ENCODE data around the gene SOWAHA. TPM values are rescaled to one million over a fixed set of nuclear protein-coding genes. Genes with fewer than 3 reads are reported as not detected.

Gene SOWAHA
- total and polyA plus RNA-seq, 2 experiments from 2014 or later: not detected

DNA sequence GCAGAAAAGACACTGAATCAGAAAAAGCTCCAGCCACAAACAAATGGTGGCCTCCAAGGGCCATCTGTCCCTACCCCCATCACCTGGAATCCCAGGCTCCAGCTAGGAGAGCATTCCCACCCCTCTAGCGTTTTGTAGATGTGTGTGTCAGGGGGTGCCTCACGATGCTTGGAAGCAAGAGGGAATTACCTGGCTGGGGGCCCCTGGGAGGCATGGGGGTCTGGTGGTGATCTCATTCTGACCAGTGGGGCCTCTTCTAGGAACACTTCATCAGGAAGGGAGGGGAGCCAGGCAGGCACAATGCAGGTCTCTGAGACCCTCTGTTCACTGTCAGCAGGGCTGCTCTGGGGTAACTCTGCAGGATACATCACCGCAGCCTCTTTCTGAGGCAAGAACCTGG, 11.3 kb downstream of the SOWAHA start:
- Histone ChIP-seq H3K4me3 (no peak overlapping the region), H3K27me3 (peaks cover 52% of the 10 kb centered on the region), H3K27ac (no peak overlapping the region), H3K9me3 (ENCODE audit: low read depth) (no peaks in the 10 kb centered on the region), H3K4me1 (ENCODE audit: low read depth) (peaks cover 6% of the 10 kb centered on the region), H3K36me3 (no peaks in the 10 kb centered on the region)
- DNase-seq (ENCODE audit: low read depth in 1 of 2, low spot score in 1 of 2): no peak
- TF ChIP-seq, protein P1, sequence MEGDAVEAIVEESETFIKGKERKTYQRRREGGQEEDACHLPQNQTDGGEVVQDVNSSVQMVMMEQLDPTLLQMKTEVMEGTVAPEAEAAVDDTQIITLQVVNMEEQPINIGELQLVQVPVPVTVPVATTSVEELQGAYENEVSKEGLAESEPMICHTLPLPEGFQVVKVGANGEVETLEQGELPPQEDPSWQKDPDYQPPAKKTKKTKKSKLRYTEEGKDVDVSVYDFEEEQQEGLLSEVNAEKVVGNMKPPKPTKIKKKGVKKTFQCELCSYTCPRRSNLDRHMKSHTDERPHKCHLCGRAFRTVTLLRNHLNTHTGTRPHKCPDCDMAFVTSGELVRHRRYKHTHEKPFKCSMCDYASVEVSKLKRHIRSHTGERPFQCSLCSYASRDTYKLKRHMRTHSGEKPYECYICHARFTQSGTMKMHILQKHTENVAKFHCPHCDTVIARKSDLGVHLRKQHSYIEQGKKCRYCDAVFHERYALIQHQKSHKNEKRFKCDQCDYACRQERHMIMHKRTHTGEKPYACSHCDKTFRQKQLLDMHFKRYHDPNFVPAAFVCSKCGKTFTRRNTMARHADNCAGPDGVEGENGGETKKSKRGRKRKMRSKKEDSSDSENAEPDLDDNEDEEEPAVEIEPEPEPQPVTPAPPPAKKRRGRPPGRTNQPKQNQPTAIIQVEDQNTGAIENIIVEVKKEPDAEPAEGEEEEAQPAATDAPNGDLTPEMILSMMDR (IDR thresholded peaks at IDR 0.05; ENCODE audit: low read depth, low read length): no peak

DNA sequence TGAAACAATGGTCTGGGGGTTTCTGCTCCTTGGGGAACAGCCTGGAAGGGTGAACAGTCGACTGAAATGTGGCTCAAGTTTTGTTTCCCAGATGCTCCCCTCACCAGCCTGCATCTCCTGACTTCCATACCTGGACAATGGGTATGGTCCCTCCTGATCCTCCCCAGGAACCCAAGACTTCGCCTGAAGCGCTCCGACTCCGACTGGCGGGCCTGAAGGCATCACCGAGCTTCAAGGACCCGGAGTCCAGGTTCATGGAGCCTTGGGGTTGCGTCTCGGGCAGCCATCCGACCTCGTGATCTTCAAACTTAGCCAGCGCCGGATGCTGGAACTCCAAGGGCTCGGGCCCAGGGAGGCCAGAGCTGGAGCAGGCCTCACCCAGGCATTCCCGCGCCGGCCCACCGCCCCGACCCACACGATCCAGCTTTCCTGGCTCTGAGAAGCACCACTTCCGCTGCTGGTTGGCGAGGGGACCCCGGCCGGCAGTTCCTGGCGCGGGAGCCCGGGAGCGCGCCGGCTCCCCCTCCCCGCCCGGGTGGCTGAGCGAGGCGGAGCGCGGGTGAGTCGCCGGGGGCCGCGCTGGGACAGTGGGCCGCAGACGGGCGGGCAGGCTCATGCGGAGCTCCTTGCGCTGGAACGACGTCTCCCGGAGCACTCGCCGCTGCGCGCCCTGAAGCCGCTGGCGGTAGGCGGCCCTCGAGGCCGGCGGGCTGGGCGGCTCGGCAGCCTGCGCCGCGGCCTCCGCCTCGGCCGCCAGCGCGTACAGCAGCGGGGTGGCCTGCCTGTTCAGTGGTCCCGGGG, 12.1 kb downstream of the SOWAHA start:
- DNase-seq (ENCODE audit: low read depth in 1 of 2, low spot score in 1 of 2): no peak
- no peak overlapping the region for H3K27ac ChIP-seq
- H3K36me3 ChIP-seq: no peaks in the 10 kb centered on the region
- H3K4me3 ChIP-seq: no peak overlapping the region
- H3K27me3 ChIP-seq: peaks cover 56% of the 10 kb centered on the region
- TF ChIP-seq, protein P1 (IDR thresholded peaks at IDR 0.05; ENCODE audit: low read depth, low read length): no peak
- H3K4me1 ChIP-seq (ENCODE audit: low read depth): peaks cover 6% of the 10 kb centered on the region
- H3K9me3 ChIP-seq (ENCODE audit: low read depth): no peaks in the 10 kb centered on the region

DNA sequence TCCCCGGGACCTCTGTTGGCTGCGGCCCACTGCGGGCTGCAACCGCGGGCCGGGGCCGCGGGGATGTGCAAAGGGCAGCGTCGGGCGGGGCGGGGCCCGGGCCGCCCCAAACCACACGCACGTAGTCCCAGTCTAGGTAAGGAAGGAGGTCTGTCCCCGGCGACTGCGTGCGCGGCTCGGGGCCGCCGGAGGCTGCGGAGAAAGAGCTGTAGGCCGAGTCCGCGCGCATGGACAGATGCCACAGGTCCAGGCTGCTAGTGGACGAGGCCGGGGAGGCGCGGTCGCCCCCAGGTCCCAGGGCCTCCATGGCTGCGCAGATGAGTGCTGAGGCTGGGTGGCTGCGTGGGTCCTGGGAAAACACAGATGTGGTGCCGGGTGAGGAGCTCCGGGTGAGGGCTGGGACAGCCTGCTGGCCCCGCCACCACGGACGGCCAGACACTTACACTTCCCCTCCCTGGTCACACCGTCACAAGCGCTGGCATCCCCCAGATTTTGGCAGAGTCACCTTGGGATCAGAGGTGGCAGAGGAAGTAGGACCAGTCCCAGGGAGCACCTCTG, 12.8 kb downstream of the SOWAHA start:
- TF ChIP-seq, protein P1 (IDR thresholded peaks at IDR 0.05; ENCODE audit: low read depth, low read length): no peak
- peaks cover 6% of the 10 kb centered on the region for H3K4me1 ChIP-seq (ENCODE audit: low read depth)
- no peaks in the 10 kb centered on the region for H3K36me3 ChIP-seq
- H3K27me3 ChIP-seq: peaks cover 59% of the 10 kb centered on the region
- no peak overlapping the region for H3K27ac ChIP-seq
- H3K9me3 ChIP-seq (ENCODE audit: low read depth): no peaks in the 10 kb centered on the region
- no peak overlapping the region for H3K4me3 ChIP-seq
- DNase-seq (ENCODE audit: low read depth in 1 of 2, low spot score in 1 of 2): no peak

GRCh38 chr5:132826424-132827082, 13.5 kb downstream of the SOWAHA start:
- no peak for DNase-seq (ENCODE audit: low read depth in 1 of 2, low spot score in 1 of 2)
- Histone ChIP-seq H3K4me3 (no peak overlapping the region), H3K9me3 (ENCODE audit: low read depth) (no peaks in the 10 kb centered on the region), H3K27me3 (peaks cover 65% of the 10 kb centered on the region), H3K36me3 (no peaks in the 10 kb centered on the region), H3K27ac (no peak overlapping the region), H3K4me1 (ENCODE audit: low read depth) (peaks cover 6% of the 10 kb centered on the region)
- TF ChIP-seq, protein P1 (IDR thresholded peaks at IDR 0.05; ENCODE audit: low read depth, low read length): no peak

DNA sequence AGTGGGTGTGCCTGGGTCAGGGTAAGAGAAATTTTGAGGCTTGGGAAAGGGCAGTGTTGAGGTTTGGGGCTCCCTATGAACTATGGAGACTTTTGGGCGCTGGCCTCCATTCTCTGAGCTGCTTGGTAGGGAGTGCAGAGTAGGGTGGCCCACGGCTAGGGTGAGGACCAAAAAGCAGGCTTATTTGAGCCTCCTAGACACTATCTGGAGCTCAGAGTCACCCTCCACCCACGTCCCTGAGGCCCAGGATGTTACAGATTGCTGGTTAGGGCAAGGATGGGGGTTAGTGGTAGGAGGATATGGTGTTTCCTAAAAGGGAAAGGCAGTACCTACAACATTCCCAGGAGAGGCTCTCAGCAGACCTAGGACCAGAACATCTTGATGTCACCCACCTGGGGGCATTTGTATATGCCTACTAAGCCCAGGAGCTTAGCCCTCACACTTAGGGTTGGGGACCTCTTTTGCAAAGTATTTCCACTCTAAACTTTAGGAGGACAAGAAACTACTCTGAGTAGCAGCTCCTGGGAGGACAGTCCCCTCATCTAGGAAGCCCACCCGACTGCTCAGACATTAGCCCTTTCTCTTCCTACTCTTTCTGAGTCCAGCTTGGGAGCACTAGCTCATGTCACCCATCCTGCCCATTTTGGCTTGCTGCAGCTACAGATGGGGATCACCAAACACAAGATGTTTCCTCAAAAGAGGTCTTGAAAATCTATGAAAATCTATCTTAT, 15.0 kb downstream of the SOWAHA start:
- H3K9me3 ChIP-seq (ENCODE audit: low read depth): no peaks in the 10 kb centered on the region
- no peak for DNase-seq (ENCODE audit: low read depth in 1 of 2, low spot score in 1 of 2)
- no peak overlapping the region for H3K4me3 ChIP-seq
- H3K36me3 ChIP-seq: no peaks in the 10 kb centered on the region
- TF ChIP-seq, protein P1 (IDR thresholded peaks at IDR 0.05; ENCODE audit: low read depth, low read length): no peak
- no peak overlapping the region for H3K27ac ChIP-seq
- peaks cover 70% of the 10 kb centered on the region for H3K27me3 ChIP-seq
- H3K4me1 ChIP-seq (ENCODE audit: low read depth): peaks cover 6% of the 10 kb centered on the region
